HUES6 (cell line): ENCODE results near the gene PSAT1.

ENCODE experiments used
- H3K27ac ChIP-seq: 2 replicates; pipeline ENCODE4 v1.7.0; 2013; ENCODE audit warnings: low read depth, mild to moderate bottlenecking, low read length, inconsistent platforms
- H3K27me3 ChIP-seq: 2 replicates; pipeline ENCODE4 v1.6.1; 2013; ENCODE audit warnings: low read length; ENCODE audit not compliant: control insufficient read depth, insufficient read depth
- H3K36me3 ChIP-seq: 2 replicates; pipeline ENCODE4 v1.6.1; 2013; ENCODE audit warnings: low read length; ENCODE audit not compliant: control insufficient read depth, insufficient read depth
- H3K4me1 ChIP-seq: 2 replicates; pipeline ENCODE4 v1.6.1; 2013; ENCODE audit warnings: low read length; ENCODE audit not compliant: control insufficient read depth, insufficient read depth
- H3K4me3 ChIP-seq: 2 replicates; pipeline ENCODE4 v1.5.1; 2013; ENCODE audit warnings: low read depth, low read length
- H3K9ac ChIP-seq: one replicate; pipeline ENCODE4 v1.6.1; 2013; ENCODE audit warnings: mild to moderate bottlenecking, low read length
- H3K9me3 ChIP-seq: 2 replicates; pipeline ENCODE4 v1.6.1; 2013; ENCODE audit warnings: low read depth, low read length; ENCODE audit not compliant: control insufficient read depth, insufficient read depth

Gene PSAT1

GRCh38 chr9:78304357-78304756 is 7.4 kb downstream of the PSAT1 start:
- Histone ChIP-seq H3K9me3 (no peaks in the 10 kb centered on the region), H3K4me3 (no peak overlapping the region), H3K27me3 (no peaks in the 10 kb centered on the region), H3K9ac (no peak overlapping the region), H3K36me3 (peaks cover 97% of the 10 kb centered on the region), H3K27ac (no peak overlapping the region), H3K4me1 (no peaks in the 10 kb centered on the region)

GRCh38 chr9:78306222-78307076 is 9.5 kb downstream of the PSAT1 start:
- peaks cover 98% of the 10 kb centered on the region for H3K36me3 ChIP-seq
- H3K27ac ChIP-seq, result no peak overlapping the region
- no peaks in the 10 kb centered on the region for H3K27me3 ChIP-seq
- H3K4me3 ChIP-seq, result no peak overlapping the region
- no peaks in the 10 kb centered on the region for H3K4me1 ChIP-seq
- H3K9me3 ChIP-seq, result no peaks in the 10 kb centered on the region
- no peak overlapping the region for H3K9ac ChIP-seq

GRCh38 chr9:78307360-78307759 is 10.4 kb downstream of the PSAT1 start:
- H3K4me1 ChIP-seq, result no peaks in the 10 kb centered on the region
- H3K9me3 ChIP-seq, result no peaks in the 10 kb centered on the region
- H3K27me3 ChIP-seq, result no peaks in the 10 kb centered on the region
- H3K4me3 ChIP-seq, result no peak overlapping the region
- H3K36me3 ChIP-seq, result peaks cover 98% of the 10 kb centered on the region
- no peak overlapping the region for H3K9ac ChIP-seq
- no peak overlapping the region for H3K27ac ChIP-seq

- Histone ChIP-seq H3K9me3 (no peaks in the 10 kb centered on the region), H3K36me3 (peaks cover 97% of the 10 kb centered on the region), H3K27me3 (no peaks in the 10 kb centered on the region), H3K9ac (no peak overlapping the region), H3K27ac (no peak overlapping the region), H3K4me1 (no peaks in the 10 kb centered on the region), H3K4me3 (no peak overlapping the region)
Observed at GRCh38 chr9:78309066-78309465, 12.1 kb downstream of the PSAT1 start.

GRCh38 chr9:78311075-78311474 is 14.2 kb downstream of the PSAT1 start:
- Histone ChIP-seq H3K9ac (no peak overlapping the region), H3K27me3 (no peaks in the 10 kb centered on the region), H3K4me3 (no peak overlapping the region), H3K9me3 (no peaks in the 10 kb centered on the region), H3K4me1 (no peaks in the 10 kb centered on the region), H3K36me3 (peaks cover 96% of the 10 kb centered on the region), H3K27ac (no peak overlapping the region)

GRCh38 chr9:78311886-78312524 is 15.1 kb downstream of the PSAT1 start:
- H3K4me1 ChIP-seq, result no peaks in the 10 kb centered on the region
- no peaks in the 10 kb centered on the region for H3K9me3 ChIP-seq
- no peaks in the 10 kb centered on the region for H3K27me3 ChIP-seq
- H3K9ac ChIP-seq, result no peak overlapping the region
- H3K4me3 ChIP-seq, result no peak overlapping the region
- peaks cover 96% of the 10 kb centered on the region for H3K36me3 ChIP-seq
- H3K27ac ChIP-seq, result no peak overlapping the region

- no peaks in the 10 kb centered on the region for H3K9me3 ChIP-seq
- H3K27me3 ChIP-seq, result no peaks in the 10 kb centered on the region
- no peak overlapping the region for H3K27ac ChIP-seq
- no peaks in the 10 kb centered on the region for H3K4me1 ChIP-seq
- peaks cover 96% of the 10 kb centered on the region for H3K36me3 ChIP-seq
- H3K9ac ChIP-seq, result no peak overlapping the region
- no peak overlapping the region for H3K4me3 ChIP-seq
Observed at GRCh38 chr9:78314550-78314949, 17.6 kb downstream of the PSAT1 start.

GRCh38 chr9:78314953-78315870 is 18.3 kb downstream of the PSAT1 start:
- Histone ChIP-seq H3K4me1 (no peaks in the 10 kb centered on the region), H3K9ac (no peak overlapping the region), H3K9me3 (no peaks in the 10 kb centered on the region), H3K27me3 (no peaks in the 10 kb centered on the region), H3K27ac (no peak overlapping the region), H3K4me3 (no peak overlapping the region), H3K36me3 (peaks cover 96% of the 10 kb centered on the region)

- Histone ChIP-seq H3K36me3 (peaks cover 96% of the 10 kb centered on the region), H3K27ac (no peak overlapping the region), H3K4me3 (no peak overlapping the region)
Observed at GRCh38 chr9:78316166-78316892, 19.4 kb downstream of the PSAT1 start.

GRCh38 chr9:78319197-78320029 is 22.5 kb downstream of the PSAT1 start:
- H3K27ac ChIP-seq, result no peak overlapping the region
- no peaks in the 10 kb centered on the region for H3K4me1 ChIP-seq
- no peak overlapping the region for H3K9ac ChIP-seq
- H3K27me3 ChIP-seq, result no peaks in the 10 kb centered on the region
- H3K9me3 ChIP-seq, result no peaks in the 10 kb centered on the region
- no peak overlapping the region for H3K4me3 ChIP-seq
- peaks cover 99% of the 10 kb centered on the region for H3K36me3 ChIP-seq

More at GRCh38 chr9:78316166-78316892, 19.4 kb downstream of the PSAT1 start:
- no peaks in the 10 kb centered on the region for H3K4me1 ChIP-seq
- no peaks in the 10 kb centered on the region for H3K27me3 ChIP-seq
- no peak overlapping the region for H3K9ac ChIP-seq
- no peaks in the 10 kb centered on the region for H3K9me3 ChIP-seq
